Measurements from ENCODE around the gene EEF1E1. TPM values are rescaled to one million over a fixed set of nuclear protein-coding genes. Genes with fewer than 3 reads are reported as not detected.

The EEF1E1 gene
- total and polyA plus RNA-seq, 4 donors, result 12.9 to 30.6 (median 18.3) TPM

DNA sequence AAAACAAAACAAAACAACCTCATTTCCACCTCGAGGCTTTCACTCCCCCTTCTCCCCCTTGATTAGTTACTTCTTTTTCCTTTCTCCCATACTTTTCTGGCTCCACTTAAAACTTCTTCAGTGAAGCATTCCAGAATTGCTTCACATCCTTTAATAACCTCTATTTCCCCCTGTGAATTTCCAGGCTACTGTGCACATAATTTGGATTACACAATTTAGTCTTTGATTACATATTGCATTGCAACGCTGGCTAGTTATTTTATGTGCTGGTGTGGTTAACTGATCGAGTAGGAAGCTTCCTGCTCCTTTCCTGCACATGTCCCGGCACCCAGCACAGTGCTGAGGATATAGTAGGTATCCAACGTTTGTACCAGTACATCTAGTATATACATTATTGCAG, 28.1 kb upstream of the EEF1E1 start:
- H3K27me3 ChIP-seq (ENCODE audit: control insufficient read depth in 4 of 4, insufficient read depth in 4 of 4, low read length in 3 of 4), result peaks cover 0 to 5% (median 0%) of the 10 kb centered on the region in 4 donors
- no peaks in the 10 kb centered on the region for H3K36me3 ChIP-seq (ENCODE audit: control insufficient read depth in 4 of 4, insufficient read depth in 3 of 4, low read depth in 1 of 4, low read length in 3 of 4)
- WGBS, result 36% methylated on average over 5 of the region's 5 CpGs
- H3K4me3 ChIP-seq (ENCODE audit: low read depth in 1 of 3, low read length in 3 of 3), result no peak overlapping the region
- no peak overlapping the region for H3K9ac ChIP-seq (ENCODE audit: low read depth in 1 of 2, low read length in 2 of 2)
- H3K4me1 ChIP-seq (ENCODE audit: control insufficient read depth in 4 of 4, insufficient read depth in 4 of 4, low read length in 3 of 4), result no peaks in the 10 kb centered on the region
- DNase-seq (ENCODE audit: low spot score), result no peak
- H3K27ac ChIP-seq (ENCODE audit: low read depth in 1 of 2, low read length in 2 of 2), result no peak overlapping the region
- no peaks in the 10 kb centered on the region for H3K9me3 ChIP-seq (ENCODE audit: control insufficient read depth in 4 of 4, low read length in 3 of 4)
- no peak for TF ChIP-seq CTCF (IDR thresholded peaks at IDR 0.05; ENCODE audit: low read depth, low read length, missing input control)
- TF ChIP-seq HNF4G (IDR thresholded peaks at IDR 0.05), result no peak
- no peak for TF ChIP-seq TAF1 (conservative IDR thresholded peaks at IDR 0.05)
- no peak for TF ChIP-seq YY1 (IDR thresholded peaks at IDR 0.05)
- no peak for TF ChIP-seq NR2F2 (IDR thresholded peaks at IDR 0.05)
- TF ChIP-seq RXRA (IDR thresholded peaks at IDR 0.05), result no peak
- TF ChIP-seq, protein P1, sequence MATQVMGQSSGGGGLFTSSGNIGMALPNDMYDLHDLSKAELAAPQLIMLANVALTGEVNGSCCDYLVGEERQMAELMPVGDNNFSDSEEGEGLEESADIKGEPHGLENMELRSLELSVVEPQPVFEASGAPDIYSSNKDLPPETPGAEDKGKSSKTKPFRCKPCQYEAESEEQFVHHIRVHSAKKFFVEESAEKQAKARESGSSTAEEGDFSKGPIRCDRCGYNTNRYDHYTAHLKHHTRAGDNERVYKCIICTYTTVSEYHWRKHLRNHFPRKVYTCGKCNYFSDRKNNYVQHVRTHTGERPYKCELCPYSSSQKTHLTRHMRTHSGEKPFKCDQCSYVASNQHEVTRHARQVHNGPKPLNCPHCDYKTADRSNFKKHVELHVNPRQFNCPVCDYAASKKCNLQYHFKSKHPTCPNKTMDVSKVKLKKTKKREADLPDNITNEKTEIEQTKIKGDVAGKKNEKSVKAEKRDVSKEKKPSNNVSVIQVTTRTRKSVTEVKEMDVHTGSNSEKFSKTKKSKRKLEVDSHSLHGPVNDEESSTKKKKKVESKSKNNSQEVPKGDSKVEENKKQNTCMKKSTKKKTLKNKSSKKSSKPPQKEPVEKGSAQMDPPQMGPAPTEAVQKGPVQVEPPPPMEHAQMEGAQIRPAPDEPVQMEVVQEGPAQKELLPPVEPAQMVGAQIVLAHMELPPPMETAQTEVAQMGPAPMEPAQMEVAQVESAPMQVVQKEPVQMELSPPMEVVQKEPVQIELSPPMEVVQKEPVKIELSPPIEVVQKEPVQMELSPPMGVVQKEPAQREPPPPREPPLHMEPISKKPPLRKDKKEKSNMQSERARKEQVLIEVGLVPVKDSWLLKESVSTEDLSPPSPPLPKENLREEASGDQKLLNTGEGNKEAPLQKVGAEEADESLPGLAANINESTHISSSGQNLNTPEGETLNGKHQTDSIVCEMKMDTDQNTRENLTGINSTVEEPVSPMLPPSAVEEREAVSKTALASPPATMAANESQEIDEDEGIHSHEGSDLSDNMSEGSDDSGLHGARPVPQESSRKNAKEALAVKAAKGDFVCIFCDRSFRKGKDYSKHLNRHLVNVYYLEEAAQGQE (IDR thresholded peaks at IDR 0.05), result no peak
- no peak for TF ChIP-seq GABPA (IDR thresholded peaks at IDR 0.05 in 1 of 2, conservative IDR thresholded peaks at IDR 0.05 in 1 of 2)
- no peak for TF ChIP-seq SP1 (IDR thresholded peaks at IDR 0.05)
- TF ChIP-seq RAD21 (IDR thresholded peaks at IDR 0.05), result no peak

DNA sequence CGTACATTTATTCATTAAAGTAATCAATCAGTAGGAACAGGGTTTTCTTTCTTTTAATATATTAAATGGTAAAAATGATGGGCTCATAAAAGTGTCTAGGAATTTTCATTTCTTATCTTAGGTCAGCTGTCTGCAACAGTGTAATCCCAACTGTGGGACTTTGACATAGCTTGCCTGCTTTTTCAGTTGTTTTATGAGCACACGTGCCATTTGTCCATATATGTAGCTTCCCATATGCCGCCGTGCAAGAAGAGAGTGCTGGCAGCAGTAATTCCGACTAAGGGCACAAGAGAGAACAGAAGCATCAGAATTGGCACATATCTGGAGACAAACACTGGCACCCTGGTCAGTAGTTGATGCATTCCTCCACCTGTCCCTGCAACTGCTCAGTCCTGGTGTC, 20.9 kb upstream of the EEF1E1 start:
- Histone ChIP-seq H3K36me3 (ENCODE audit: control insufficient read depth in 4 of 4, insufficient read depth in 3 of 4, low read depth in 1 of 4, low read length in 3 of 4) (no peaks in the 10 kb centered on the region), H3K27ac (ENCODE audit: low read depth in 1 of 2, low read length in 2 of 2) (no peak overlapping the region), H3K9ac (ENCODE audit: low read depth in 1 of 2, low read length in 2 of 2) (no peak overlapping the region), H3K27me3 (ENCODE audit: control insufficient read depth in 4 of 4, insufficient read depth in 4 of 4, low read length in 3 of 4) (peaks cover 0 to 8% (median 0%) of the 10 kb centered on the region in 4 donors), H3K9me3 (ENCODE audit: control insufficient read depth in 4 of 4, low read length in 3 of 4) (no peaks in the 10 kb centered on the region), H3K4me3 (ENCODE audit: low read depth in 1 of 3, low read length in 3 of 3) (no peak overlapping the region), H3K4me1 (ENCODE audit: control insufficient read depth in 4 of 4, insufficient read depth in 4 of 4, low read length in 3 of 4) (no peaks in the 10 kb centered on the region)
- 81% methylated on average over 5 of the region's 5 CpGs for WGBS
- TF ChIP-seq MAX (IDR thresholded peaks at IDR 0.05), result no peak
- no peak for TF ChIP-seq RAD21 (IDR thresholded peaks at IDR 0.05)
- TF ChIP-seq TAF1 (conservative IDR thresholded peaks at IDR 0.05), result no peak
- TF ChIP-seq FOXA2 (IDR thresholded peaks at IDR 0.05), result no peak
- TF ChIP-seq HNF4A (conservative IDR thresholded peaks at IDR 0.05), result no peak
- no peak for TF ChIP-seq JUND (IDR thresholded peaks at IDR 0.05)
- TF ChIP-seq NR2F2 (IDR thresholded peaks at IDR 0.05), result no peak
- no peak for TF ChIP-seq GABPA (IDR thresholded peaks at IDR 0.05 in 1 of 2, conservative IDR thresholded peaks at IDR 0.05 in 1 of 2)
- TF ChIP-seq, protein P1 (IDR thresholded peaks at IDR 0.05), result no peak
- no peak for TF ChIP-seq ZBTB33 (IDR thresholded peaks at IDR 0.05)
- DNase-seq (ENCODE audit: low spot score), result no peak

Measured in liver (tissue), 9 donors.